Right cardiac atrium (tissue), 5 donors: ENCODE results near the gene SH3BP1. TPM values are rescaled to one million over a fixed set of nuclear protein-coding genes. Genes with fewer than 3 reads are reported as not detected.
"Not testable (repeated sequence)": the region's sequence is repeated elsewhere in the genome, so short reads cannot be mapped to it uniquely, and the experiment has no call there.

Source experiments
- ATAC-seq, 2 donors: fragments of 200-7000 bp; cut with Tn5 transposase; one replicate each; pipeline versions ENCODE4 v1.8.0 to v1.9.1; 2020; ENCODE audit warnings: moderate library complexity in 2 of 2, mild to moderate bottlenecking in 1 of 2
- DNase-seq, 3 donors: peaks; one replicate each; pipeline ENCODE4 v3.0.0-alpha.2; 2020
- H3K27ac ChIP-seq: one replicate; pipeline ENCODE4 v1.5.1; 2013; ENCODE audit warnings: mild to moderate bottlenecking, low read length, control low read depth, moderate library complexity
- H3K27me3 ChIP-seq: one replicate; pipeline ENCODE4 v1.6.1; 2013; ENCODE audit not compliant: control insufficient read depth, insufficient read depth
- H3K4me1 ChIP-seq: one replicate; pipeline ENCODE4 v1.6.1; 2013; ENCODE audit warnings: low read length; ENCODE audit not compliant: control insufficient read depth, insufficient read depth
- H3K4me3 ChIP-seq: one replicate; pipeline ENCODE4 v1.5.1; 2013; ENCODE audit warnings: low read length, control low read depth
- H3K9me3 ChIP-seq: one replicate; pipeline ENCODE4 v1.6.1; 2013; ENCODE audit warnings: low read length; ENCODE audit not compliant: control insufficient read depth
- WGBS: extraction: QIAGEN DNeasy Blood & Tissue Kit; methylation state at CpG from one replicate; pipeline ENCODE4 v1.1.7; 2013; 5-methylcytosine and 5-hydroxymethylcytosine counted together
- intact Hi-C, 4 donors: fragments of 100-400 bp; cut with DNase I; formaldehyde crosslinking; loops; one replicate each; pipeline versions ENCODE4 v1.11.0 to v1.14.0; 2022 to 2023
- polyA plus RNA-seq: library from polyadenylated mRNA; stranded (reverse); fragments of 200-250 nt; gene quantifications from one replicate; pipeline ENCODE4 v1.2.3, GENCODE V29; 2013
- total RNA-seq, 4 donors: library from RNA; stranded (reverse); fragmentation: NEBNext Ultra II Directional; extraction: Animal tissue kit (Norgen Biotek cat#: 25700); gene quantifications; one replicate each; pipeline ENCODE4 v1.2.1, GENCODE V29; 2021
- donor health status: healthy with polysubstance abuse.
- donor health status: DM: no; HTN: yes; CAD: no.
- donor health status: DM: no; HTN: no; CAD: no.
- donor health status: DM: no; HTN: yes; CAD: no; lungs with severe emphysema.
- donor health status: DM: yes; HTN: yes; CAD: no.

Gene SH3BP1
- total and polyA plus RNA-seq, 5 donors: 1.4 to 4.8 (median 2.9) TPM

- H3K9me3 ChIP-seq: no peaks in the 10 kb centered on the region
- 93% methylated on average over 9 of the region's 9 CpGs for WGBS
- no peak overlapping the region for H3K4me3 ChIP-seq
- intact Hi-C loops: loop anchor here in 2 of 4 donors (5.0 to 10.0 kb wide), 2 partner anchors 35 to 147 kb away; no protein-coding TSS in a partner anchor
- no peak overlapping the region for H3K27ac ChIP-seq
- H3K4me1 ChIP-seq: no peaks in the 10 kb centered on the region
- ATAC-seq (no peak), DNase-seq (no peak)
- no peaks in the 10 kb centered on the region for H3K27me3 ChIP-seq
Measured at GRCh38 chr22:37647317-37647716, 7.8 kb downstream of the SH3BP1 start.

GRCh38 chr22:37647928-37648327 is 8.5 kb downstream of the SH3BP1 start:
- H3K27me3 ChIP-seq: no peaks in the 10 kb centered on the region
- ATAC-seq (no peak), DNase-seq (no peak)
- no peak overlapping the region for H3K4me3 ChIP-seq
- intact Hi-C loops: loop anchor here in 2 of 4 donors (5.0 to 10.0 kb wide), 2 partner anchors 34 to 147 kb away; no protein-coding TSS in a partner anchor
- no peaks in the 10 kb centered on the region for H3K9me3 ChIP-seq
- H3K4me1 ChIP-seq: no peaks in the 10 kb centered on the region
- no peak overlapping the region for H3K27ac ChIP-seq
- WGBS: 83% methylated on average over 9 of the region's 9 CpGs

- intact Hi-C loops: no loop called here
- H3K9me3 ChIP-seq: no peaks in the 10 kb centered on the region
- 96% methylated on average over 17 of the region's 17 CpGs for WGBS
- no peak overlapping the region for H3K4me3 ChIP-seq
- no peak for ATAC-seq
- H3K27me3 ChIP-seq: no peaks in the 10 kb centered on the region
- H3K4me1 ChIP-seq: no peaks in the 10 kb centered on the region
- no peak for DNase-seq
- no peak overlapping the region for H3K27ac ChIP-seq
Measured at GRCh38 chr22:37650463-37651136, 11.1 kb downstream of the SH3BP1 start.

- Histone ChIP-seq H3K9me3 (no peaks in the 10 kb centered on the region), H3K27me3 (no peaks in the 10 kb centered on the region), H3K4me3 (no peak overlapping the region), H3K4me1 (peaks cover 3% of the 10 kb centered on the region), H3K27ac (no peak overlapping the region)
- intact Hi-C loops: no loop called here
- DNase-seq: no peak
- no peak for ATAC-seq
- WGBS: 79% methylated on average over 14 of the region's 14 CpGs
Measured at GRCh38 chr22:37654563-37655251, 15.2 kb downstream of the SH3BP1 start.

GRCh38 chr22:37655252-37655563 is 15.7 kb downstream of the SH3BP1 start:
- Histone ChIP-seq H3K27me3 (no peaks in the 10 kb centered on the region), H3K27ac (no peak overlapping the region), H3K9me3 (no peaks in the 10 kb centered on the region), H3K4me3 (no peak overlapping the region), H3K4me1 (peaks cover 5% of the 10 kb centered on the region)
- intact Hi-C loops: no loop called here
- ATAC-seq (no peak), DNase-seq (peak in 1 of 3 donors; percentile 70)
- 79% methylated on average over 17 of the region's 17 CpGs for WGBS

- H3K9me3 ChIP-seq, DNase-seq, H3K27me3 ChIP-seq, intact Hi-C loops, ATAC-seq, H3K27ac ChIP-seq, H3K4me3 ChIP-seq: not testable (repeated sequence)
- H3K4me1 ChIP-seq: peaks cover 14% of the 10 kb centered on the region
- 95% methylated on average over 4 of the region's 4 CpGs for WGBS
Measured at GRCh38 chr22:37656583-37656982, 17.1 kb downstream of the SH3BP1 start.

- H3K4me1 ChIP-seq: peaks cover 14% of the 10 kb centered on the region
- no peaks in the 10 kb centered on the region for H3K27me3 ChIP-seq
- ATAC-seq (no peak), DNase-seq (no peak)
- WGBS: 8% methylated on average over 6 of the region's 6 CpGs
- peak overlapping the region; percentile 50 for H3K4me3 ChIP-seq
- intact Hi-C loops: no loop called here
- H3K27ac ChIP-seq: peak overlapping the region; percentile 94
- H3K9me3 ChIP-seq: no peaks in the 10 kb centered on the region
Measured at GRCh38 chr22:37657590-37658132, 18.2 kb downstream of the SH3BP1 start.

GRCh38 chr22:37658133-37659065 is 18.9 kb downstream of the SH3BP1 start, which contains the start of gene PDXP:
PDXP (plus strand) TSS chr22:37658723; CDS start chr22:37658783, 60 bp downstream.
- WGBS: under 1% methylated on average over 101 of the region's 101 CpGs
- DNase-seq: peak; percentile 99 to 100 (median 100)
- peak; percentile 97 to 98 for ATAC-seq
- H3K4me1 ChIP-seq: peaks cover 14% of the 10 kb centered on the region
- H3K9me3 ChIP-seq: no peaks in the 10 kb centered on the region
- peak within 1 kb of the TSS; percentile 66 for H3K4me3 ChIP-seq
- intact Hi-C loops: no loop called here
- peak within 1 kb of the TSS; percentile 94 for H3K27ac ChIP-seq
- H3K27me3 ChIP-seq: no peaks in the 10 kb centered on the region

GRCh38 chr22:37659066-37659896 is 19.8 kb downstream of the SH3BP1 start:
- H3K27me3 ChIP-seq: no peaks in the 10 kb centered on the region
- intact Hi-C loops: no loop called here
- ATAC-seq: no peak
- no peak for DNase-seq
- peaks cover 14% of the 10 kb centered on the region for H3K4me1 ChIP-seq
- H3K9me3 ChIP-seq: no peaks in the 10 kb centered on the region
- peak overlapping the region; percentile 66 for H3K4me3 ChIP-seq
- WGBS: 2% methylated on average over 68 of the region's 68 CpGs
- H3K27ac ChIP-seq: no peak overlapping the region
